NCI-H2227 (cell line): Measurements from ENCODE around the gene CACNA2D3.

ENCODE experiments used
- DNase-seq: peaks from one replicate; lab custom pipeline; 2025; ENCODE audit not compliant: unreplicated experiment; lab: John Stamatoyannopoulos, UW

CACNA2D3 gene

GRCh38 chr3:54361746-54362283 lies 239.5 kb downstream of the CACNA2D3 start:
- peak; percentile 8 for DNase-seq

- DNase-seq, result no peak
These were observed 243.8 kb downstream of the CACNA2D3 start for GRCh38 chr3:54366007-54366750.

- no peak for DNase-seq
These were observed 244.5 kb downstream of the CACNA2D3 start for GRCh38 chr3:54366839-54367238.

GRCh38 chr3:54372232-54372631 lies 249.9 kb downstream of the CACNA2D3 start:
- DNase-seq, result no peak

- DNase-seq, result no peak
These were observed 252.0 kb downstream of the CACNA2D3 start for GRCh38 chr3:54374214-54374852.

- DNase-seq, result no peak
These were observed 253.9 kb downstream of the CACNA2D3 start for GRCh38 chr3:54376142-54376807.

GRCh38 chr3:54376939-54377578 lies 254.7 kb downstream of the CACNA2D3 start:
- DNase-seq, result no peak

GRCh38 chr3:54378184-54378583 lies 255.8 kb downstream of the CACNA2D3 start:
- no peak for DNase-seq

- no peak for DNase-seq
These were observed 261.9 kb downstream of the CACNA2D3 start for GRCh38 chr3:54384279-54384678.

- no peak for DNase-seq
These were observed 268.2 kb downstream of the CACNA2D3 start for GRCh38 chr3:54390582-54390981.

- no peak for DNase-seq
These were observed 270.8 kb downstream of the CACNA2D3 start for GRCh38 chr3:54393150-54393549.

- DNase-seq, result no peak
These were observed 286.0 kb downstream of the CACNA2D3 start for GRCh38 chr3:54408328-54408727.

GRCh38 chr3:54421943-54422342 lies 299.6 kb downstream of the CACNA2D3 start:
- DNase-seq, result peak; percentile 3

- no peak for DNase-seq
These were observed 301.9 kb downstream of the CACNA2D3 start for GRCh38 chr3:54424292-54424691.

- DNase-seq, result no peak
These were observed 304.0 kb downstream of the CACNA2D3 start for GRCh38 chr3:54426381-54426780.

GRCh38 chr3:54427501-54427900 lies 305.1 kb downstream of the CACNA2D3 start:
- no peak for DNase-seq

GRCh38 chr3:54427941-54428871 lies 305.9 kb downstream of the CACNA2D3 start:
- DNase-seq, result peak; percentile 83

GRCh38 chr3:54432975-54433374 lies 310.6 kb downstream of the CACNA2D3 start:
- DNase-seq, result no peak

GRCh38 chr3:54433846-54434245 lies 311.5 kb downstream of the CACNA2D3 start:
- peak; percentile 7 for DNase-seq

- no peak for DNase-seq
These were observed 312.4 kb downstream of the CACNA2D3 start for GRCh38 chr3:54434756-54435155.
